Measurements from ENCODE around the gene LRRC26. TPM values are rescaled to one million over a fixed set of nuclear protein-coding genes. Genes with fewer than 3 reads are reported as not detected.

LRRC26 gene, protein sequence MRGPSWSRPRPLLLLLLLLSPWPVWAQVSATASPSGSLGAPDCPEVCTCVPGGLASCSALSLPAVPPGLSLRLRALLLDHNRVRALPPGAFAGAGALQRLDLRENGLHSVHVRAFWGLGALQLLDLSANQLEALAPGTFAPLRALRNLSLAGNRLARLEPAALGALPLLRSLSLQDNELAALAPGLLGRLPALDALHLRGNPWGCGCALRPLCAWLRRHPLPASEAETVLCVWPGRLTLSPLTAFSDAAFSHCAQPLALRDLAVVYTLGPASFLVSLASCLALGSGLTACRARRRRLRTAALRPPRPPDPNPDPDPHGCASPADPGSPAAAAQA
- total RNA-seq (under 1 TPM in 1 of 4 donors, not detected in 3; 0.68 TPM), polyA plus RNA-seq (1 to 10 TPM; 1.2 to 6.3 (median 1.4) TPM)

DNA sequence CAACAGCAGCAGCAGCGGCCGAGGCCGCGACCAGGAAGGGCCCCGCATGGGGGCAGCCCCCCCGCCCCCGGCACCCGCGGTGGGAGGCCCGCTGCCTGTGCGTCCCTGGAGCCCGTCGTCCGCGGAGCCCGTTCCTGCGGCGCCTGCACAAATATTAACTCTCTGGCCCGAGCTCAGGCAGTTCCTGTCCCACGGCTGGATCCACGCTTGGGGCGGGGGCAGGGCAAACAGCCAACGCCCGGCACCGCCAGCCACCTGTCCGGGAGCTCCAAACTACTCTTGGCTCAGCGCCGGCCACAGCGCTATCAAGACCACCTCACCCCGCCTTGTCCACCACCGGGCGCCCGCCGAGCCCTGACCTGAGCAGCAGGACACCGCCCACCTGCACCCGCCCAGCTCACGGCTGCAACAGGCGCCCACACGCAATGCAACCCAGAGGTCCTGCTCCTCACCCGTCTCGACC is at the start of gene LRRC26:
Gene LRRC26, minus strand, starts transcription at position 156 of the 463 bp plus-strand sequence. Its CDS starts 108 bp downstream, at position 48.
- TF ChIP-seq EP300 (IDR thresholded peaks at IDR 0.05) (no peak), POLR2A (IDR thresholded peaks at IDR 0.05) (no peak), POLR2AphosphoS5 (IDR thresholded peaks at IDR 0.05) (no peak), CTCF (IDR thresholded peaks at IDR 0.05) (no peak)
- no peaks in the 10 kb centered on the region for H3K36me3 ChIP-seq
- no peaks in the 10 kb centered on the region for H3K9me3 ChIP-seq
- no peak for DNase-seq
- no peak within 1 kb of the TSS for H3K27ac ChIP-seq
- intact Hi-C loops (cut with DNase I), result no loop called here
- WGBS, 2 donors, result 4 to 15% methylated on average over 41 of the region's 41 CpGs
- peak within 1 kb of the TSS in 3 of 4 donors; percentile 27 to 42 (median 37) for H3K4me3 ChIP-seq
- peaks cover 56 to 89% (median 63%) of the 10 kb centered on the region in 3 donors for H3K27me3 ChIP-seq
- peaks cover 0 to 29% (median 29%) of the 10 kb centered on the region in 4 donors for H3K4me1 ChIP-seq

- peaks cover 0 to 26% (median 19%) of the 10 kb centered on the region in 4 donors for H3K4me1 ChIP-seq
- WGBS, 2 donors, result 26 to 71% methylated on average over 12 of the region's 12 CpGs
These were observed 49.0 kb upstream of the LRRC26 start for GRCh38 chr9:137218754-137219271.

GRCh38 chr9:137218212-137218753 is 48.4 kb upstream of the LRRC26 start:
- Histone ChIP-seq H3K9me3 (no peaks in the 10 kb centered on the region), H3K27me3 (no peaks in the 10 kb centered on the region), H3K4me3 (no peak overlapping the region), H3K27ac (no peak overlapping the region), H3K4me1 (peaks cover 0 to 25% (median 17%) of the 10 kb centered on the region in 4 donors), H3K36me3 (peaks cover 0 to 15% (median 0%) of the 10 kb centered on the region in 4 donors)
- TF ChIP-seq EP300 (IDR thresholded peaks at IDR 0.05) (no peak), POLR2AphosphoS5 (IDR thresholded peaks at IDR 0.05) (no peak), CTCF (IDR thresholded peaks at IDR 0.05) (no peak), POLR2A (IDR thresholded peaks at IDR 0.05) (no peak)
- 56 to 90% methylated on average over 30 of the region's 30 CpGs for WGBS, 2 donors
- DNase-seq, result no peak
- intact Hi-C loops (cut with DNase I), result no loop called here

More at GRCh38 chr9:137218754-137219271, 49.0 kb upstream of the LRRC26 start:
- intact Hi-C loops (cut with DNase I), result no loop called here
- DNase-seq, result no peak
- H3K27ac ChIP-seq, result no peak overlapping the region
- H3K36me3 ChIP-seq, result peaks cover 0 to 15% (median 0%) of the 10 kb centered on the region in 4 donors
- no peaks in the 10 kb centered on the region for H3K9me3 ChIP-seq
- TF ChIP-seq POLR2A (IDR thresholded peaks at IDR 0.05) (no peak), POLR2AphosphoS5 (IDR thresholded peaks at IDR 0.05) (peak in 1 of 4 donors; percentile 32), EP300 (IDR thresholded peaks at IDR 0.05) (no peak)
- no peaks in the 10 kb centered on the region for H3K27me3 ChIP-seq
- no peak overlapping the region for H3K4me3 ChIP-seq

GRCh38 chr9:137217276-137218211 is 47.7 kb upstream of the LRRC26 start:
- Histone ChIP-seq H3K27me3 (no peaks in the 10 kb centered on the region), H3K4me1 (peaks cover 0 to 19% (median 12%) of the 10 kb centered on the region in 4 donors), H3K9me3 (no peaks in the 10 kb centered on the region), H3K4me3 (peak overlapping the region in 2 of 4 donors; percentile 7 to 9), H3K27ac (peak overlapping the region in 2 of 4 donors; percentile 6 to 35), H3K36me3 (peaks cover 0 to 15% (median 0%) of the 10 kb centered on the region in 4 donors)
- peak in 1 of 4 donors; percentile 56 for TF ChIP-seq POLR2AphosphoS5 (IDR thresholded peaks at IDR 0.05)
- peak in 1 of 2 donors; percentile 68 for TF ChIP-seq POLR2A (IDR thresholded peaks at IDR 0.05)
- no peak for TF ChIP-seq EP300 (IDR thresholded peaks at IDR 0.05)
- no peak for DNase-seq
- intact Hi-C loops (cut with DNase I), result no loop called here
- 16 to 66% methylated on average over 36 of the region's 36 CpGs for WGBS, 2 donors

All from sigmoid colon (tissue), 7 donors.